HG03025 (cell line): ENCODE results near the gene GAB2.

Experiments
- ATAC-seq: cut with Tn5 transposase; IDR thresholded peaks from one replicate; pipeline ENCODE4 v1.9.1; 2021; ENCODE audit warnings: mild to moderate bottlenecking, moderate library complexity; ENCODE audit not compliant: unreplicated experiment, low FRiP score

The GAB2 gene

DNA sequence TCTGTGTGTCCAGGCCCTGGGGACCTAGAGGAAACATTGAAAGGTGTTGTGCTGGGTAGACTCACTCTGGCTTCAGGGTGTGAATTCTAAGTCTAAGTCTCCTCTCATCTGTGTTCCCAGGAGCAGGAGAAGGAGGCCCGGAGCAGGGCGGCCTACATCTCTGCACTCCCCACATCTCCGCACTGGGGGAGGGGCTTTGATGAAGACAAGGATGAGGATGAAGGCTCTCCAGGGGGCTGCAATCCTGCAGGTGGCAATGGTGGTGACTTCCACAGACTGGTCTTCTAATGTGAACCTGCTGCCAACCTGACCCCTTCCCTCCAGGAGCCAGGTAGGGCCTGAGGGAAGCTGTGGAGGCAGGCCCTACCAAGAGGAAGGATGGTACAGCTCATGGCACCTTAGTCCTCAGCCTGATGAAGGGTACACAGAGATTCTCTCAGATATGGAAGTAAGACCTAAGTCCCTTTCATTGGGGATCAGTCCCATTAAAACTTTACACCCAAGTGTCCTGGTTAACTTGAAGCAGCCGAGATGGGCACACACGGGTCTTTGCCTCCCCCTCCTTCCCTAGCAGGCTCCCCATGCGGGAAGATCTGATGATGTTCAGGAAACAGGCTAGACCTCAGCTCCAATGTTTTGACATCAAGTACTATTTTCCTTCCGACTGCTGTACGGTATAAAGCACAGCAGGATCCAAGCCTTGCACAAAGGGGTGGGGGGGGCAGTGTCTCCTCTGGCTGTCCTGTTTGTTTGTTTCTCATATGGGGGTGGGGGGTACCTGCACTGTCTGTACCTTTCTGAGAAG lies 203.9 kb downstream of the GAB2 start:
- no peak for ATAC-seq

DNA sequence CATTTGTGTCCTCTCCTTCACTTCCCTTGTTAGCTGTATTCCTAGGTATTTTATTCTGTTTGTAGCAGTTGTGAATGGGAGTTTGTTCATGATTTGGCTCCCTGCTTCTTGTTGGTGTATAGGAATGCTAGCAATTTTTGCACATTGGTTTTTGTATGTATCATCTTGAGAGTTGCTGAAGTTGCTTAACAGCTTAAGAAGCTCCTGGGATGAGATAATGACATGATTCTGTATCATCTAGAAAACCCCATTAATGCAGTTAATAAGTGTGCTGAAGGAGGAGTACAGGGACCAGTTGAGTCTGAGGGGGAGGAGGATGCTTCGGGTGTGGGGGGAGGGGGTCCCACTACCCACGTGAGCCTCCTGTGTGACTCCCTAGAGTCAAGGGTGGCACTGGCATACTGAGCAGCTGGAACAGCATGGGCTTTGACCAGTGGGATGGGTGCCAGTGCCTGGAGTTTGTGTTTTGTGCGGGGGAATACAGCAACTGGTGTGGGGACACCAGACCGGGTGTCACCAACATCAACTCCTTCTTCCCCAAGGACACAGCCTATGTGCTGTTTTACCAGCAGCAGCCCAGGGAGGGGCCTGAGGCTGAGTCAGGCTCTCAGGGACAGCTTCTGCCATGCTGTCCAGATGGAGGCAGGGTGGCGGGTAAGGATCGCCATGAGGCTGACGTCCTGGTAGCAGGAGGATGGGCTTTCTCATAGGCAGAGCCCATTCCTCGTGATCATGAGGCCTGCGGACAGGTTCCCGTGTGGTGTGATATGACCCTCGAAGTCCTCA lies 204.8 kb downstream of the GAB2 start:
- ATAC-seq = no peak

DNA sequence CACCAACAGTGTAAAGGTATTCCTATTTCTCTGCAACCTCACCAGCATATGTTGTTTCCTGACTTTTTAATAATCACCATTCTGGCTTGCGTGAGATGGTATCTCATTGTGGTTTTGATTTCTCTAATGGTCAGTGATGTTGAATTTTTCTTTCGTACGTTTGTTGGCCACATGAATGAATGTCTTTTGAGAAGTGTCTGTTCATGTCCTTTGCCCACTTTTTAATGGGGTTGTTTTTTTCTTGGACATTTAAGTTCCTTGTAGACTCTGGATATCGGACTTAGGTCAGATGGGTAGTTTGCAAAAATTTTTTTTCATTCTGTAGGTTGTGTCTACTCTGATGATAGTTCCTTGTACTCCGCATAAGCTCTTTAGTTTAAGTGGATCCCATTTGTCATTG lies 206.1 kb downstream of the GAB2 start:
- ATAC-seq = no peak

GRCh38 chr11:78210000-78210608 lies 207.5 kb downstream of the GAB2 start:
- ATAC-seq = no peak

DNA sequence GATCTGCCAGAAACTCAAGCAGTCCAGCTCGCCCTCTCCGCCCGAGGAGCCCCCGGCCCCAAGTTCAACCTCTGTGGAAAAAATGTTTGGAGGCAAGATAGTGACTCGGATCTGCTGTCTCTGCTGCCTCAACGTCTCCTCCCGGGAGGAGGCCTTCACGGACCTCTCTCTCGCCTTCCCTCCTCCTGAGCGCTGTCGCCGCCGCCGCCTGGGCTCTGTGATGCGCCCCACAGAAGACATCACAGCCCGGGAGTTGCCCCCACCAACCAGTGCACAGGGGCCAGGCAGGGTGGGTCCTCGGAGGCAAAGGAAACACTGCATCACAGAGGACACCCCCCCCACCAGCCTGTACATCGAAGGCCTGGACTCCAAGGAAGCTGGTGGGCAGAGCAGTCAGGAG lies 208.1 kb downstream of the GAB2 start:
- no peak for ATAC-seq

DNA sequence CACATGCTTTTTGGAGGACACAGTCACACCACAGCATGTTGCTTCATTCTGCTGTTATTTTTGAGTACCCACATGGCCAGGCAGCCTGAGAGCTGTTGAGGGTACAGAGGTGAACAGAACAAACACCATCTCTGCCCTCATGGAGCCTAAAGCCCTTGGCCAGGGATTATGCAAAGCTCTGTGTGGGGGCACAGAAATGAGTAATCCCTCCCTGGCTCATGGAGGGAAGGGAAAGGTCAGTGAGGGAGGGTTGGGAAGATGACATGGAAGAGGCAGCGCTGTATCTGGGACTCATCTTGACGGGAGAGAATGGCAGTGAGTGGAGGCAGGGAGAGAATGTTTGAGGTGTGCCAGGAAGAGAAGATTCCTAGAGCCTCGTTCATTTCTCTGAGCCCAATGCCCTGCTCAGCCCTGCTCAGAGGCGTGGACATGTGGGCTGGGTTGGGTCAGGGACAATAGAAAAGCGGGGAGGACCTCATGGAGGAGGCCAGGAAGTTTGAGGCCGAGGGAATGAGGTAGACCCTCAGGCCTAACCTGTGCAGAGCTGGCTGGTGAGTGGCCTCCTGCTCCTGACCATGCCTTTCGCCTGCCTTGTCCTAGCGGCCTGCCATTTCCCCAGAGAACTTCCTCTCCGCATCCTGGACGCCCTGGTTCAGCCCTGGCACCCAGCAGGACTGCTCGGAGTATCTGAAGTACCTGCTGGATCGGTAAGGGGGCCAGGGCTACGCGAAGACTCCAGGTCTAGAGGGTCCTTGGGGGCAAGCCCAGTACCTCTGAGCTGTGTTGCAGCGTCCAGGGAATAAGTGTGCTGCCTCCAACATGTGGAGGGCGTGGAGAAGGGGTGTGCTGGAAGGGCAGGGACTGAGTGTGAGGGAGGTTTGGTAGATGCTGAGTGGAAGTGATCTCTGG lies 209.1 kb downstream of the GAB2 start:
- no peak for ATAC-seq

DNA sequence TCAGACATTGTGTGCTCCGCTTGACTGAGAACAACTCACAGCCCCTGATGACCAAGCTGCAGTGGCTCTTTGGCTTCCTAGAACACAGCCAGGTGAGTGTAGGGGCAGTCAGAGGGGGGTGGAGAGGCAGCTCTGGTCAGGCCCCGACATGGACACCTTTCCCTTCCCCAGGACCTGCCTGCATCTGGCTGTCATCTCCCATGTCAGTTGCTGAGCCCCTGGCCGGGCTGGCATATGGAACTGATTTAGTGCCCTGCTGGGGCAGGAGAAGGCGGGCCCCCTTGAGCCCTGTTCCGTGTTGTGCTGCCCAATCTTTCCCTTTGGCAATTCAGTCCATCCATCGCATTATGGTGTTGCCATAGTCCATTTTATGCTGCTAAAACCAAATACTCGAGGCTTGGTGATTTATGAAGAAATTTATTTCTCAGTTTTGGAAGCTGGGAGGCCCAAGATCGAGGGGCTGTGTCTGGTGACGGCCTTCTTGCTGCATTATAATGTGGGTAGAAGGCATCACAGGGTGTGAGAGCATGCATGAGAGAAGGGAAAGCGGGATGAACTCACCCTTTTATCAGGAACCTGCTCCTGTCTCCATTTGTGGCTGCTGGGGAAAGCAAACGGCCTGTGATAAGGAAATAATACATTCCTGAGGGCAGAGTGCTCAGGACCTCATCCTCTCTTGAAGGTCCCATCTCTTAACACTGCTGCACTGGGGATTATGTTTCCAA lies 209.9 kb downstream of the GAB2 start:
- no peak for ATAC-seq

DNA sequence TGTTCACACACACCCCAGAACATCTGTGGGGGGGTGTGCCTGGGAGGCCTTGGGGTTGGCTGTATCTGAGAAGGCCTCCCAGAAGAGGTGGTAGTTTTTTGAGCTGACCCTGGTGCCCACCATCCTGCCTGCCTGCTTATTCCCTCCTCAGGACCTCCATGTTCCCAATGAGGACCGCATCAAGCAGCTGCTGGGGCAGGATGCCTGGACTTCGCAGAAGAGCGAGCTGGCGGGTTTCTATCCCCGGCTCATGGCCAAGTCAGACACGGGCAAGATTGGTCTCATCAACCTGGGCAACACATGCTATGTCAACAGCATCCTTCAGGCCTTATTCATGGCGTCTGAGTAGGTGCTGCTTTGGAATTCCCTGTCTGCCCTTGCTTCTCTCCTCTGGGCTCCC lies 211.9 kb downstream of the GAB2 start:
- no peak for ATAC-seq

- no peak for ATAC-seq
These were observed 212.4 kb downstream of the GAB2 start for GRCh38 chr11:78205256-78205655.

DNA sequence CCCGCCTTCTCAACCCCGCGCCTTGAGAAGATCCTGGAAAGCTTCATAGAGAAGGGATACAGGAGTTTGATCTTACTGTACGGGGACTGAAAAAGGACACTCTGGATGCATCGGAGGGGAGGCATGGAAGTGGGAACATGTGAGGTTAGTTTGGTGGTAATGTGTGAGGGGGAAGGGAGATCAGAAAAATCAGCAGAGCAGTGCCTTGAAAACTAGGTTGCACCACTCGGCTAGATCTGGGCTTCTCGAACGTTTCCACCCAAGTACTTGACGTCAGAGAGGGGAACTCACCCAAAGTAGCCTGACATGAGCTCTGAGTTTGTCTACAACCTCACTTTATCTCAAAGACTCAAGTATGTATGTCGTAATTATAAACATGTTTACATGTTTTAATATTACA lies 214.4 kb downstream of the GAB2 start:
- ATAC-seq = no peak

- no peak for ATAC-seq
These were observed 214.9 kb downstream of the GAB2 start for GRCh38 chr11:78202733-78203167.

DNA sequence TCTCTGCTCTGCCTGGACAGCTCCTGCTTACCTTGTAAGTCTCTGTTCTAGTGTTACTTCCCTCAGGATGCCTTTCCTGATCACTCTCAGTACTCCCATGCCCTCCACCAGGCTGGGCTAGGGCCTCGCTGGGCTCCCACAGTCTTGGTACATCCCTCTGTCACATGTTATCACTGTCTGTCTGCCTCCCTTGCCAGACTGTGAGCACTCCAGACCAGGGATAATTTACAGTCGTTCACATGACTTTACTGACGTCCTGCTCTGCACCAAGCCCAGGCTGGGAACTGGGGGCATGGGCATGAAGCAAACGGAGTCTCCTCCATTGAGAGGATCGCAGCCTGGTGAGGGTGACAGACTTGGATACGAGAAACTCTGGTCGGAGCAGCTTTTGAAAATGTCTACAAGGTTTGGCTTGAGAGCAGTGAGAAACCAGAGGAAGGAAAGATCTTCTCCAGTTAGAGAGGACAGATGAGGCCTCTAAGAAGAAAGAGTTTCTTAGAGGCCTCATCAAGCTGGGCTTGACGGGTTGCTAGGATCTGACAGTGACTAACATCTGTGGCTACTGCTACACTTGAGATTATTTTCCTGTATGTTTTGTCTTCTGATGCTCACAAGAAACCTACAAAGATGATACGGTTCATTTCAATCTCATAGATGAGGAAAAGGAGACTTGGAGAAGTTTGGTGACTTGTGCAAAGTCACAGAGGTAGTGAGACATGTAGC lies 216.4 kb downstream of the GAB2 start:
- no peak for ATAC-seq

- ATAC-seq = no peak
These were observed 217.1 kb downstream of the GAB2 start for GRCh38 chr11:78200553-78200952.

DNA sequence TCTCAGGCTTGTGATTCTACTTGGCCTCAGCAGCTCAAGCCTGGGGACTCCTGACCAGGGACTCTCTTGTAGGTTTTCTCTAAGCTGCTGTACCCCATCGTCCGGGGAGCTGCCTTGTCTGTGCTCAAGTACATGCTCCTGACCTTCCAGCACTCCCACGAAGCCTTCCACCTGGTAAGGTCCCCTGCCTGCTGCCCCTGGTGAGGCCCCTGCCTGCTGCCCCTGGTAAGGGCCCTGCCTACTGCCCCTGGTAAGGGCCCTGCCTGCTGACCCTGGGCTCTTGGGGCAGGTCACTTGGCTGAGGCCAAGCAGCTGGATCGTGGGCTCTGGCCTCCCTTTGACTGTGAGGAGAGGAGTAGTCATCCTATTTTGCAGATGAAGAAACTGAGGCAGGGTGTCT lies 217.6 kb downstream of the GAB2 start:
- ATAC-seq = no peak

GRCh38 chr11:78199653-78200015 lies 218.0 kb downstream of the GAB2 start:
- no peak for ATAC-seq

DNA sequence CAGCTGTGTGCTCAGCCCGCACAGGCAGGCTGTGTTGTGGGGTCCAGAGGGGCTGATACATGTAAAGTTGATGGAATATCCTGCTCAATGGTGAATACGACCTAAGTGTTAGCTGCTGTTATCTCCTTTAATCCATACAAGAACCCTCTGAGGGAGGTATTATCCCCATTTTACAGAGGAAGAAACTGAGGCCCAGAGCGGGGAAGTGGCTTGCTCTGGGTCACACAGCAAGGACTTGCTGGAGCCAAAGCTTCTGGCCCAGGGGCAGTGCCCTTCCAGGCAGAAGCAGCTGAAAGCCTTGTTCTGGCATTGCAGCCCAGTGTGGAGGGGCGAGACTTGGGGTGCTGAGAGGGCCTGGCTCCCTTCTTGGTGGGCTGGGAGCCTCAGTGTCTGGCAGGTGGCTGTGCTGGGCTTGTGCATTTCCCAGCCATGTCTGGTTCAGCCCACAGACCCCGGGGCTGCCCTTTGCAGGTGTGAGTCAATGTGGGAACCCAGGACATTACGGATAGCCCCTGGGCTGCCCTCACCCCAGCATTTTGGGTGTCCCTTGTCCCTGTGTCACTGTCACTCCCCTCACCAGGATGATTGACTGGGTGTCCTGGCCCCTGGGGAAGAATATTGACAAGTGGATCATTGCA lies 218.5 kb downstream of the GAB2 start:
- ATAC-seq = no peak

DNA sequence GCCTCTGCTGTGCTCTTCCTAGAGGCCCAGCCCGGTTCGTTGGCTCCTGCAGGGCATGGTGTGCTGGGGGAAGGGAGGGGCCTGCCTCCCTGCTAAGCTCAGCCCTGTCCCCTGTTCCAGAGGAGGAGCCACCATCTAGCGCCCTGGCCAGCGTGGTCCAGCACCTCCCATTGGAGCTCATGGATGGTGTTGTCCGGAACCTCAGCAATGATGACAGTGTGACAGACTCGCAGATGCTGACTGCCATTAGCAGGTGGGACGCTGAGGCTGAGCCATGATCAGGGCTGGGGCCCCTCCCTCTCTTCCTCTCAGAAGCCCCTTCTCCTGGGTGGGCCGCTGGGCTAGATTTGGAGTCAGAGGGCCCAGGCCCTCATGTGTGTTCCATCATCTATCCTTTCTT lies 219.8 kb downstream of the GAB2 start:
- no peak for ATAC-seq

DNA sequence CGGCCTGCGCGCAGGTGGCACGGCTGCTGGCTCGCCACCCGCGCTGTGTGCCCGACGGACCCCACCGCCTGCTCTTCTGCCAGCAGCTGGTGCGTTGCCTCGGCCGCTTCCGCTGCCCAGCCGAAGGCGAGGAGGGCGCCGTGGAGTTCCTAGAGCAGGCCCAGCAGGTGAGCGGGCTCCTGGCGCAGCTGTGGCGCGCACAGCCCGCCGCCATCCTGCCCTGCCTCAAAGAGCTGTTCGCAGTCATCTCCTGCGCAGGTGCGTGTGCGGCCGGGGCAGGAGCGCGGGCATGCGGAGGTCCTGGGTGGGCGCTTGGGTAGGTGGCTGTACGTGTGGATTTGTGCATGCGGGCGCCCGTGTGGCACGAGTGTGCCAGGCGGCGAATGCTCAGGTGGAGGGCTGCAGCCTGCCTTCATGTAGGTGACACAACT lies 220.9 kb downstream of the GAB2 start:
- ATAC-seq = no peak
